Erythroblast (primary cell): ENCODE data around the gene FAM13C.

Experiments
- GATA1 ChIP-seq: IDR thresholded peaks from 2 replicates; pipeline ENCODE4 v1.6.1; 2011; ENCODE audit warnings: low read depth, mild to moderate bottlenecking, control low read depth, low read length, moderate library complexity
- POLR2A ChIP-seq: IDR thresholded peaks from 2 replicates; pipeline ENCODE4 v1.6.1; 2011; ENCODE audit warnings: mild to moderate bottlenecking, low read length

DNA sequence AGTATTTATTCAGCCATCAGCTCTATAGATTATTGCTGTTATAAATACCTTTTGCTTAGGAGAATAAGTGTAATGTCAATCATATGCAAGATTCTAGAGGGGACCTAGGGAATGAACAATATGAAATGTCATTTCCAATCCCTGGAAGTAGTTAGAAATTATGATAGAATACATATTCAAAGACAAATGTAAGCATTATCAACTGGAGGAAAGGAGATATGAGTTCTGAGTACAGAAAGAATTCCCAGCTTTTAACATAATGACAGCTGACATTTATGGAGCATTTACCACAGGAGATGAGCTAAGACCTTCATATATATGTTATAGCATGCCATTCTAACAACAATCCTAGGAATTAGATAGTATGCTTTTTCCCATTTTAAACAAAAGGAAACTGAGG lies 86.2 kb downstream of the FAM13C start:
- TF ChIP-seq POLR2A (no peak), GATA1 (no peak)
